Right ventricle myocardium inferior (tissue), 1 donor: ENCODE measurements around the gene TCHP. TPM values are rescaled to one million over a fixed set of nuclear protein-coding genes. Genes with fewer than 3 reads are reported as not detected.
A peak's percentile ranks its signal among the peaks of the same experiment; 100 is the strongest.
"Not testable (repeated sequence)": the region's sequence is repeated elsewhere in the genome, so short reads cannot be mapped to it uniquely, and the experiment has no call there.

Experiments
- ATAC-seq: fragments of 200-7000 bp; cut with Tn5 transposase; one replicate; pipeline ENCODE4 v1.9.1; 2020; ENCODE audit warnings: mild to moderate bottlenecking, moderate library complexity
- DNase-seq: peaks from one replicate; pipeline ENCODE4 v3.0.0; 2021; ENCODE audit errors: missing footprints
- intact Hi-C: fragments of 100-400 bp; cut with DNase I; formaldehyde crosslinking; loops from one replicate; pipeline ENCODE4 v1.11.0; 2022
- total RNA-seq: library from RNA; stranded (reverse); fragmentation: NEBNext Ultra II Directional; extraction: Animal tissue kit (Norgen Biotek cat#: 25700); gene quantifications from one replicate; pipeline ENCODE4 v1.2.1, GENCODE V29; 2021
- donor health status: DM: no; HTN: yes; CAD: no; lungs with severe emphysema.

Gene TCHP
- total RNA-seq, 1 donor from 2014 or later: 8.4 TPM

DNA sequence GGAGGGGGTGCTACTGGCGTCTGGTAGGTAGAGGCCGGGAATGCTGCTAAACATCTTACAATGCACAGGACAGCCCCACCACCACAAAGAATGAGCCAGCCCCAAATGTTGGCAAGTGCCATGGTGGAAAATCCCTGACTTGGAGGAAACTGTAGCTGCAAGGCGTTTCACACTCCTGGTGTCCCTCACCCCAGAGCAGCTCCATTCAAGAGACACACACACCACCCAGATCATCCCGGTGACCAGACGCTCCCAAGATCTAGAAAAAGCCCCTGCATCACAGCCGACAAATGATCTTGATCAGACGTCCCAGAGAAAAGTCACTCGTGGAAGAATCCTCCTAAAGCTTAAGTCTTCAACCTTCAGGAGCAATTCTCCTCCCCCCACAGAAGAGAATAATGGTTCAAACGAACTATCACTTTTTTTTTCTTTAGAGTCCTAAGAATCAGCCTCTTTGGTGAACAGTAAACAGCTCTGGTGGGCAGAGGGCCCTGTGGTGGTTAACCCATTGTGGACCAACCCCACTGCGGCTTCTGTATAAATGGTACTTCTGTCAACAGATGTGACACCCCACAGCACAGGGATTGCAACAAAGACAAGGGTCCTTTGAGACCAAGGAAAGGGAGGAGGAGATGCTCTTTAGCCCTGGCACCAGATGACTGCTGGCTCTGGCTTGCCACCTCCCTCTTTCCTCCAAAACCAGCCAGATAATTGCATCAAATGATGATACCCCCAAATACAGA lies 22.4 kb upstream of the TCHP start:
- ATAC-seq: no peak
- intact Hi-C loops: no loop called here

DNA sequence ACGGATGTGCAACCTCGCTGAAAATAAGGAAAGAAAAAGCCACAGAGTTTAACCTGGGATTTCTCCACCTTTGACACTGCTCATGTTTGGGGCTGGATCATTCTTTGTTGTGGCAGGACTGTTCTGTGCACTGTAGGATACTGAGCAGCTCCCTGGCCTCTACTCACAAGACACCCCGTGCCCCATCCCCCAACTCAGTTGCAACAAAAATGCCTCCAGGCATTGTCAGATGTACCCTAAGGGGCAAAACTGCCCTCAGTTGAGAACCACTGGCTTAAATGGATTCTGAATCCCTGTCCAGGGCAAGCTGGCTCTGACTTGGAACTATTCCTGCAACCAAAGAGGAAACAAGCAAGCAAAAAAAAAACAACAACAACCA lies 21.8 kb upstream of the TCHP start:
- ATAC-seq (no peak), DNase-seq (no peak)
- intact Hi-C loops: no loop called here

More for the DNA sequence above, 22.4 kb upstream of the TCHP start:
- no peak for DNase-seq

DNA sequence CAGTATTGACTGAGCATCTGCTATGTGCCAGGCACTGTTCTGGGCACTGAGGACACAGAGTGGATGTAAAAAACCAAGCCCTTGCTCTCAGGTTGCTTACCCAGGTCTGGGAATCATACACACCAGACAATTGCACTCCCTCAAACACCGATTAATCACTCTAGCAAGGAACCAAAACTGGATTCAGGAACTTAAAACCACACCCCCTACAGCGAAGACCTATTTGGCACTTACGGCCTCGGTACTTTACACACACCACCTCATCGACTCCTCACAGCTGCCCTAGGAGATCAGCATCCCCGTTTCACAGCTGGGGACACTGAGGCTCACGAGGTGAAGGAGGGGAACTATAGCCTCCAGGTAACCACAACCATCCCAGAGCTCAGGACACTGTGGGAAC lies 21.3 kb upstream of the TCHP start:
- ATAC-seq: no peak
- no peak for DNase-seq
- intact Hi-C loops: no loop called here

DNA sequence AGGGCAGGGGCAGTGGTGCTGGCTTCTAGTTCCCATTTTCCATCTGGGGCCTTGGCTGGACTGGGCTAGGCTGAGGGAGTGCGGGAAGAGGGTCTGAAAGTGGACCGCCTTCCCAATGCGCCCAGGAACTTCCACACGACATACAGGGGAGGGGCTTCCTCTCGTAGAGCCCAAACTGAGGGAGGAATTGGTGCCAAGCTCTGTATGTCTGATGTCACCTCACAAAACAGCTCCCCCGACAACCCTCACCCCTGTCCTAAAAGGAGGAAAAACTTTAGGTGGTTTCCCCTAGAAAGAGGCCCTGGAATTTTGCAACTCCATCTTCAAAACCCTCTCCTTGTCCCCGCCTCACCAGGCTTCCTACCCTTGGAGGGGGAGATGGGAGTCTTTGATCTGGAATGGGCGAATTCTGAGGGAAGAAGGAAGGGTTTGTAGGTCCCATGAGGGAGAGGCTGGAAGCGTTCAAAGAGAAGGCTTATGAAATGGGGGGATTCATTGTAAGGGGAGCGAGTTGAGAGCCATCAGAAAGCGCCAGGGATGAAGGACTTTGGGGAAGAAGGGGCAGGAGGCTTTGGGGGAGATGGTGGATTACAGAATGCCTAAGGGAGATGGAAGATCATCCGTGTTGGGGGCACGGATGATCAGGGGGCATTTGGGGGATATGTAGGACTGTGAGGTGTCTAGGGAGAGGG lies 20.6 kb upstream of the TCHP start:
- intact Hi-C loops: loop anchor here (1.0 to 5.0 kb wide), 2 partner anchors 74 to 452 kb away; no protein-coding TSS in a partner anchor
- DNase-seq: no peak
- ATAC-seq: peak; percentile 7

DNA sequence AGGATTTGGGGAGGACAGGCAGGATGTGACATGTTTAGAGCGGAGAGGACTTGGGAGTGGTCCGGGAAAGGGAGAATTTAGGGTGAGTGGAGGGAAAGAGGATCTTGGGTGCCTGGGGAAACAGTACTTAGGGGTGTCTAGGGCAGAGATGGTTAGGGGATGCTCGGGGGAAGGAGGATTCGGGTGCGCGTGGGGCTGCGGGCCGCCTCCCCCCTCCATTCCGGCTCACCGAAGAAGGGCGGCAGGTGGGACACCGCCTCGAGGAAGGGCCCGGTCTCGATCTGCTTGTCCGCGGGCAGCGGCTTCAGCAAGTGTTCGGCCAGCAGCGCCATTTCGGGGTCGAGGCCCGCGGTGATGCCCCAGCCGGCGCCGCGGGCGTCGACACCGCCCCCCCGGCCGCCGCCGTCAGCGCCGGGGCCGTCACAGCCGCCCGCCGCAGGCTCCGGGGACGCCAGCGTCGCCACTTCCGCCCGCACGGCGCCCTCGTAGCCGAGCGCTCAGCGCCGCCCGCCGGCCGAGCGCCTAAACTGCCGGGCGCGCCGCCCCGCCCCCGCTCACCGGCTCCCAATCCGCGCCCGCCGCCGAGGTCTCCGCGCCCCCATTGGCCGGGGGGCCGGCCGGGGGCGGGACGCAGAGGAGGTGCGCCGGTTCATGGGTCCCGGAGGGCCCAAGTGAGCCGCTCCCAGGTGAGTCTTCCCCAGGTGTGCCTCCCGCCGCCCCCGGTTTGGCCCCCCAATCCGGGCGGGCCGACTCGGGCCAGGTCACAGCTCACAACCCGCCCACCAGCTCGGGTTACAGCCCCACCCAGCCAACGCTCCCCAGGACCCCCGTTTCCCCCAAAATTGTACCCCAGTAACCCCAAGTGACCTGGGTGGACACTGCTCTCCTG lies 19.8 kb upstream of the TCHP start, which contains the start of gene GLTP:
Gene GLTP (minus strand): TSS at position 499 of the 889 bp plus-strand sequence. CDS start 167 bp downstream, at position 332.
- intact Hi-C loops: loop anchor here (1.0 to 5.0 kb wide), 2 partner anchors 75 to 453 kb away; no protein-coding TSS in a partner anchor
- peak; percentile 96 for DNase-seq
- ATAC-seq: peak; percentile 98

DNA sequence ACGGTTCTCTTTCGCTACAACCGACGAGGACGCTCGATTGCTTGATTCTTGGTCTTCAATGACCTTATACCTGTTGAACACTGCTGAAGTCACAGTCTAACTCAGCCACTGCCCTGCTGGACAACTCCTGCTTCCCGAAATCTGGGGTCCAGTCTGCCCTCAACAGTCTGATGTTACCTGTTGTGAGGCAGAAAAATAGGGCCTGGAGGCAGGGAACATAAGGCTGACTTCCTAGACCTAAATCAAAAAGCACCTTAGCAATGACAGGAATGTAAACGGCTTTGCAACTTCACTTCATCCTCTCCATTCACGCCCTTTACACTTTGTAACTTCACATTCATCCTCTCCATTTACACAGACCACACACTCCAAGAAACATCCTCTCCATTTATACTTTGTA lies 19.1 kb upstream of the TCHP start:
- ATAC-seq: no peak
- intact Hi-C loops: loop anchor here (1.0 to 5.0 kb wide), 2 partner anchors 76 to 454 kb away; no protein-coding TSS in a partner anchor
- DNase-seq: no peak

DNA sequence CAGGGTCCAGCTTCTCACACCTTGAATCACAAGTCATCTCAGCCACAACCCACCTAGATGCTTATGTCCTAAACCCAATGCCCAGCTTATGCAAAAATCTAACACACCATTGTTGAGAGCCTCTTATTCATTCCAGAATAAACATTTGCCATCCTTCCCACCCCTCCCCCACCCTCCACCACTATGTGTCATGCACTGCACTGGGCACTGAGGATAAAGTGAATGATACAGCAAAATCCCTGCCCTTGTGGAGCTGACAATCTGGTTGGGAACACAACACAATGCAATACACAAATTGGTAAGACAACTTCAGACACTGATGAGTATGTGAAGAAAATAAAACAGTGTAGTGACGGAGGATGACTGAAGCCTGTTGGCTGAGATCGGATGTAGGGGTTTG lies 18.3 kb upstream of the TCHP start:
- intact Hi-C loops: loop anchor here (5.0 kb wide), 1 partner anchor 454 kb away; no protein-coding TSS in a partner anchor
- DNase-seq (no peak), ATAC-seq (no peak)

DNA sequence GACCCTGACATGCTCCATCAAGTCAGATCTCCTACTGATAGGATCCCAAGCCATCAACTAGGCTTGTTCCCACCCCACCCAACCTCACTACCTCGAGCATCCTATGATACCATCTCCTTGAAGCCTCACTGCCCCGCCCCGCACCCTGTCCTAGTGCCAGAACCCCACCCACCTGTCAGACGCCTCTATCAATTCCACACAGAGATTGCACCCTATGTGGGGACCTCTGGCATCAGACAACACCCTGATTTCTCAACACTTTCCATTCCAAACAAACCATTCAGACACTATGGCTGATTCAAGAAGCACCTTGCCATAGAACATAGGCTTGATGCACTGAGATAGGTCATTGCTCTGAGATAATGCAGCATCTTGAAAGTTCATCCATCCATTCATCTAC lies 16.6 kb upstream of the TCHP start:
- DNase-seq: no peak
- intact Hi-C loops: loop anchor here (5.0 kb wide), 1 partner anchor 456 kb away; no protein-coding TSS in a partner anchor
- ATAC-seq: no peak

DNA sequence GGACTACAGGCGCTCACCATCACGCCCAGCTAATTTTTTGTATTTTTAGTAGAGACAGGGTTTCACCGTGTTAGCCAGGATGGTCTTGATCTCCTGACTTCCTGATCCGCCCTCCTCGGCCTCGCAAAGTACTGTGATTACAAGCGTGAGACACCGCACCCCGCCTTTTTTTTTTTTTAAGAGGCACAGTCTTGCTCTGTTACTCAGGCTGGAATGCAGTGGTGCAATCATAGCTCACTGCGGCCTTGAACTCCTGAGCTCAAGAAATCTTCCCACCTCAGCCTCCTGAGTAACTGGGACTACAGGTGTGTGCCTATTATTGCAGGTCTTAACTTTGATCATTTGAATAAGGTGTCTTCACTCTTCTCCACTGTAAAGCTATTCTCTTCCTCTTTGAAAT lies 14.5 kb upstream of the TCHP start:
- ATAC-seq (no peak), DNase-seq (no peak)
- intact Hi-C loops: no loop called here

DNA sequence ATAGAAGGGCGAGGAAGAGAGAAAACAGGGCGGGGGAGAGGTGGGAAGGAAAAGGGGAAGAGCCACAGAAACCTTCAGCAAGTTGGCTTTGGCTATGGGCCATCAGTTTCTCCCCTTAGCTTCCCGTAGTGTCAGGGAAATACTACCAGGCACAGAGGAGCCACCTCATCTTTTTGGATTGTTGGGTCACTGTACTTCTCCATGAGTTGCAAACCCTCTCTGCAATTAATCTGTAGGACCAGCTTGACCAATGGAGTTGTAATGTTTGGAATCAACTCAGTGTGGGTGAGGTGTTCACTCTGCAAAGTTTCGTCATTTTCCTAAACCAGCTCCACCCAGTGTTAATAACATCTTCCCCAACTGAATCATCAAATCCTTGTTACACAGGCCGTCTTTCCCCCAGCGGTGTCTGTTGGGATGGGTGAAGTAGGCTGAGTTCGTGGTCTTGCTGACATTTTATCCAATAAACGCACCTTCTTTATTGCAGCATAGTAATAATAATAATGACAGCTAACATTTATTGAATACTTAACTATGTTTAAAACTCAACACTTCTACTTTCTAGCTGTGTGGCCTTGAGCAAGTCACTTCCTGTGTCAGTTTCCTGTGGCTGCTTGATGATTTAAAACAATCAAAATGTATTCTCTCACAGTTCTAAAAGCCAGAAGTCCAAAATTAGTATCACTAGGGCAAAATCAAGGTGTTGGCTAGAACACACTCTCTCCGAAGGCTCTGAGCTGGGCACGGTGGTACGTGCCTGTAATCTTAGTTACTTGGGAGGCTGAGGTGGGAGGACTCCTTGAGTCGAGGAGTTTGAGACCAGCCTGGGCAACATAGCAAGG lies 11.7 kb upstream of the TCHP start:
- peak; percentile 62 for ATAC-seq
- intact Hi-C loops: no loop called here
- DNase-seq: no peak

DNA sequence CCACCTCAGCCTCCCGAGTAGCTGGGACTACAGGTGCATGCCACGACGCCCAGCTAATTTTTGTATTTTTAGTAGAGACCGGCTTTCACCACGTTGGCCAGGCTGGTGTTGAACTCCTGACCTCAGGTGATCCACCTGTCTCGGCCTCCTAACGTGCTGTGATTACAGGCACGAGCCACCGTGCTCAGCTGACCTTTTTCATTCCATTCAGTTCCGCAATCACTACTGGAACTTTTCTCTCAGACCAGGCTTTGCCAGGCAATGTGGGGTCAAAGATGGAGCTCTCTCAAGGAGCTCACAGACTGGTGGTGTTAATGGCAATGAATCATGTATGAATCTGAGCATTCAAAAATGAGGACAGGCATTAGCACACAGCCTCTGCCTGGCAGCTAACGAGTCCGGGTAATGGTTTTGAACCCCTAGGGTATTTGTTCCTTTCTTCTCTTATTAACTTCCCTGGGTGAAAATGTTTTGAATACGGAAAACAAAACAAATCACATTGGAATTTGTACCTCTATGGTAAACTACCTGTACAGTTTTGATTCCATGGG lies 9.4 kb upstream of the TCHP start:
- intact Hi-C loops: no loop called here
- ATAC-seq: no peak

DNA sequence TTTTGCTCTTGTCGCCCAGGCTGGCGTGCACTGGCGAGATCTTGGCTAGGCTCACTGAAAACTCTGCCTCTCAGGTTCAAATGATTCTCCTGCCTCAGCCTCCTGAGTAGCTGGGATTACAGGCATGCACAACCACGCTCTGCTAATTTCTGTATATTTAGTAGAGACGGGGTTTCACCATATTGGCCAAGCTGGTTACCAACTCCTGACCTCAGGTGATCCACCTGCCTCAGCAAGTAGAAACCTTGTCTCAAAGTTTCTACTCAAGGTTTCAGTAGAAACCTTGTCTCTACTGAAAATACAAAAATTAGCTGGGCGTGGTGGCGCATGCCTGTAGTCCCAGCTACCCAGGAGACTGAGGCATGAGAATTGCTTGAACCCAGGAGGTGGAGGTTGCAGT lies 8.3 kb upstream of the TCHP start:
- intact Hi-C loops, DNase-seq, ATAC-seq: not testable (repeated sequence)

More for the DNA sequence above, 9.4 kb upstream of the TCHP start:
- DNase-seq: no peak

DNA sequence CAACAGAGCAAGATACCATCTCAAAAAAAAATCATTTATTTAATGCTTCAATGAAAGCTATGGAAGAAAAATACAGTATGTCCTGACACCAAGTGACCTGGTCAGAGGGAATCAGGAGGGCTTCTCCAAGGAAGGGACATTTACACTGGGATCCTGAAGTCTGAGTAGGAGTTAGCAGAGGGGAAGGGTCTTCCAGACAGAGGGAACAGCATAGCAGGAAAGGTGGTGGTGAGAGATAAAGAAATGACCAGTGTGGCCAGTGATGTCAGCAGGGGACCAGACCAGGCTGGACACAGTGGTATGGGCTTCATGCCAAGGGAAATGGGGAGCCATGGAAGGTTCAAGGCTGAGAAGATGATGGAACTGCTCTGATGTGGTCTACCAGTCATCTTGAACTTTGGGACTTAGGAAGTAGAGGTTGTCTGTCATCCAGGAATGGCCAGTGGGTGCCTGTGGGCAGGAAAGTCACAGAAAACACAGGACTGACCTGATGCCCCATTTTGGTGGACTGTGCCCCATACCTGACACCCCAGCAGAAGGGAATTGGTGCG lies 7.8 kb upstream of the TCHP start:
- ATAC-seq (no peak), DNase-seq (no peak)
- intact Hi-C loops: no loop called here

DNA sequence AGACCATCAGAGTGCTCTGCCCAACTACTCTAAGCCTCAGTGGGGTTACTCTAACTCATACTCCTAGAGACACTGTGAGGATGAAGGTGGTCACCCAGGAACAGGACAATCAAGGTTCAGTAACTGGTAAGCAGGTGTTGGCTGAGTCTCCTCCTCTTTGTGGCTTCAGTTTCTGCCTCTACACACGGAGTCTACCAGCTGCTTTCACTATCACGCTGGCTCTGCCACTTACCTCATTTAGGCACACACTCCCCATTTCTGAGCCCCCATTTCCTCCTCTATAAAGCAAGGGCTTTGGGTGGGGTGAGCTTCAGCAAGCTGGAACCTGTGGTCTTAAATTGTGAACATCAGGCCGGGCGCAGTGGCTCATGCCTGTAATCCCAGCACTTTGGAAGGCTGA lies 7.3 kb upstream of the TCHP start:
- DNase-seq (no peak), ATAC-seq (no peak)
- intact Hi-C loops: no loop called here

DNA sequence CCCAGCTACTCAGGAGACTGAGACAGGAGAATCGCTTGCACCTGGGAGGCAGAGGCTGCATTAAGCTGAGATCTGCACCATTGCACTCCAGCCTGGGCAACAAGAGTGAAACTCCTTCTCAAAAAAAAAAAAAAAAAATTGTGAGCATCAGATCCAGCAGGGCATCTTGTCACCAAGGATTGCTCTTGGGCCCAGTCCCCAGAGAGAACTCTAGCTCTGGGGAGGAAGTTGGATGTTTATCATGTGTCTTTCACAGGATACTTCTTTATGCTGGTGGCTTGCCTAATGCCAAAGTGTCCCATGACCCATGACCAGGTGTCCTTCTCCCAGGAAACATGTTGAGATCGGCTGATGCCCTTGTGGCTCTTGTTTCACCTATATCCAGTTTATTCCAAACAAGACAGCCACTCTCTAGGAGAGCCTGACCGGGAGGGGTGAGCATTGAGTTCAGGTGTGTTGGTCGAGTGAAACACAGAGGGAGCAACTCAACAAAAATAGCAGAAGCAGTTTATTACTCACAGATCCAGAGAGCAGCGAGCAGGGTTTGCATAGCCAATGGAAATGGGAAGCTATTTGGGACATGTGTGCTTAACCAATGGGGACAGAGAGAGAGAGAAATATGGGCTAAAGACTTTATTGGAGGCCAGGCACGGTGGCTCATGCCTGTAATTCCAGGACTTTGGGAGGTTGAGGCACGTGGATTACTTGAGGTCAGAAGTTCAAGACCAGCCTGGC lies 6.6 kb upstream of the TCHP start:
- intact Hi-C loops: no loop called here
- no peak for ATAC-seq
- no peak for DNase-seq

DNA sequence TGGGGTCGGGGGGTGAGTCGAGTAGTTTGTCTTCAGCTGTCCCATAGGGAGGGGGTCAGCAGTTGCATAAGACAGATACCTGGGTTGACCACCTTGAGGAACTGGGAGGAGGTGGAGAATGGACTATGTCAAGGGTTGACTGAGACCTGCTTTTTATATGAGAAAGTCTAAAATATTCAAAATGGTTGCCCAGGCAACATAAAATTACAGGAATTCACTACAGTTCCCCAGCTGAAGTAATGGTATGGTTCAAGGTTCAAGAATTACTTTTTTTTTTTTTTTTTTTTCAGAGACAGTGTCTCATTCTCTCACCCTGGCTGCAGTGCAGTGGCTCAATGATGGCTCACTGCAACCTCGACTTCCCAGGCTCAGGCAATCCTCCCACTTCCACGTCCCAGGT lies 5.1 kb upstream of the TCHP start:
- no peak for ATAC-seq

DNA sequence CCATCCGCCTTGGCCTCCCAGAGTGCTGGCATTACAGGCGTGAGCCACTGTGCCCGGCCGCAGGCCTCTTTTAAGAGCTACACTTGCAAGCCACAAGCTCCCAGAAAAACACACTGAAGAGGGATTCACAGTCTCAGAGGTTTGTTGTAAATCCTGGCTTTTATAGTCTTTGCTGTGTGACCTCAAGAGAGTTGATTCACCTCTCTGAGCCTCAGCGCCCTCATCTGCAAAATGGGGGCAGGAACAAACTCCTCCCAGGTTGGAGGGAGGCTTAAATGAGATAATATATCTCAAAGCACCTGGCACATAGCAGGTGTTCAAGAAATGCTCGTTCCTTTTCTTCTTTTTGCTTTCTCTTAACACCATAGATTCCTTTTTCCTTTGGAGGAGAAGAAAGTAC lies 3.9 kb upstream of the TCHP start:
- ATAC-seq: no peak
- DNase-seq: no peak
- intact Hi-C loops: no loop called here

More for the DNA sequence above, 5.1 kb upstream of the TCHP start:
- intact Hi-C loops: no loop called here
- DNase-seq: no peak
